Body of pancreas (tissue), 4 donors: ENCODE results near the gene ATG7. TPM values are rescaled to one million over a fixed set of nuclear protein-coding genes. Genes with fewer than 3 reads are reported as not detected.
A peak's percentile ranks its signal among the peaks of the same experiment; 100 is the strongest.

ENCODE experiments used
- ATAC-seq: fragments of 150-250 bp; one replicate; pipeline ENCODE4 v1.9.1; 2016
- DNase-seq, 4 donors: peaks; one replicate each; pipeline ENCODE4 v3.0.0-alpha.2; 2019
- H3K27ac ChIP-seq, 4 donors: fragments of 200-600 bp; sonication (generic); 1 replicate in 3 of 4; 2 replicates in 1 of 4; pipeline versions ENCODE4 v1.5.1 to v1.6.1; 2016 to 2019; ENCODE audit warnings: mild to moderate bottlenecking in 1 of 4, mixed read lengths in 1 of 4, moderate library complexity in 1 of 4
- H3K27me3 ChIP-seq, 2 donors: fragments of 200-600 bp; sonication (generic); one replicate each; pipeline ENCODE4 v1.6.0; 2016; ENCODE audit warnings: mild to moderate bottlenecking in 1 of 2
- H3K36me3 ChIP-seq, 2 donors: fragments of 200-600 bp; sonication (generic); replicated peaks in 1 of 2; 2 replicates each; pipeline ENCODE4 v1.5.1; 2016; ENCODE audit warnings: low read depth in 2 of 2; ENCODE audit not compliant: insufficient read depth in 1 of 2
- H3K4me1 ChIP-seq: fragments of 200-600 bp; sonication (generic); one replicate; pipeline ENCODE4 v1.6.0; 2016
- H3K4me3 ChIP-seq, 2 donors: fragments of 200-600 bp; sonication (generic); 1 replicate in 1 of 2; 2 replicates in 1 of 2; pipeline ENCODE4 v1.5.1; 2016 to 2019
- H3K9me3 ChIP-seq, 3 donors: fragments of 200-600 bp; sonication (generic); 1 replicate in 2 of 3; 2 replicates in 1 of 3; pipeline ENCODE4 v1.5.1; 2016
- CTCF ChIP-seq, 7 experiments: fragments of 450-650 bp in 4 of 7; fragments of 200-600 bp in 3 of 7; sonication (generic) in 3 of 7; IDR thresholded peaks; one replicate each; pipeline ENCODE4 v1.5.1; 2016 to 2019; ENCODE audit warnings: antibody characterized with exemption in 7 of 7
- POLR2A ChIP-seq, 3 donors: fragments of 450-650 bp; IDR thresholded peaks; one replicate each; pipeline ENCODE4 v1.6.1; 2016; ENCODE audit warnings: antibody characterized with exemption in 3 of 3, mild to moderate bottlenecking in 2 of 3
- WGBS, 2 donors: methylation state at CpG; one replicate each; pipeline ENCODE4 v1.1.5; 2017; 5-methylcytosine and 5-hydroxymethylcytosine counted together
- intact Hi-C: fragments of 100-400 bp; cut with DNase I; formaldehyde crosslinking; loops from one replicate; pipeline ENCODE4 v1.15.1; 2023
- total RNA-seq, 2 donors: library from RNA; depleted of rRNA; stranded (reverse); fragments of >200 nt; gene quantifications; one replicate each; pipeline ENCODE4 v1.1.0, GENCODE V29; 2016

ATG7 gene
- total RNA-seq, 2 donors from 2014 or later = 40.5 to 43.6 TPM

- TF ChIP-seq CTCF (IDR thresholded peaks at IDR 0.05) (no peak), POLR2A (IDR thresholded peaks at IDR 0.05) (no peak)
- WGBS, 2 donors = 93 to 97% methylated on average over 2 of the region's 2 CpGs
- DNase-seq (no peak), ATAC-seq (no peak)
- Histone ChIP-seq H3K4me1 (no peaks in the 10 kb centered on the region), H3K27me3 (no peaks in the 10 kb centered on the region), H3K36me3 (no peaks in the 10 kb centered on the region), H3K27ac (no peak overlapping the region), H3K9me3 (no peaks in the 10 kb centered on the region), H3K4me3 (no peak overlapping the region)
- intact Hi-C loops = no loop called here
Measured at GRCh38 chr3:11424277-11424676, 152.1 kb downstream of the ATG7 start.

- intact Hi-C loops = no loop called here
- TF ChIP-seq POLR2A (IDR thresholded peaks at IDR 0.05) (no peak), CTCF (IDR thresholded peaks at IDR 0.05) (no peak)
- no peak for ATAC-seq
Measured at GRCh38 chr3:11430207-11430606, 158.0 kb downstream of the ATG7 start.

GRCh38 chr3:11430624-11431023 is 158.4 kb downstream of the ATG7 start:
- WGBS, 2 donors = 86 to 87% methylated on average over 2 of the region's 2 CpGs

More at GRCh38 chr3:11430207-11430606, 158.0 kb downstream of the ATG7 start:
- Histone ChIP-seq H3K4me3 (no peak overlapping the region), H3K4me1 (peaks cover 13% of the 10 kb centered on the region), H3K9me3 (no peaks in the 10 kb centered on the region), H3K27ac (no peak overlapping the region), H3K36me3 (no peaks in the 10 kb centered on the region), H3K27me3 (no peaks in the 10 kb centered on the region)
- WGBS, 2 donors = 78 to 82% methylated on average over 6 of the region's 6 CpGs
- no peak for DNase-seq

GRCh38 chr3:11431319-11431718 is 159.1 kb downstream of the ATG7 start:
- WGBS, 2 donors = 96 to 98% methylated on average over 3 of the region's 3 CpGs
- DNase-seq = no peak
- Histone ChIP-seq H3K27me3 (no peaks in the 10 kb centered on the region), H3K4me3 (no peak overlapping the region), H3K27ac (no peak overlapping the region), H3K4me1 (peaks cover 13% of the 10 kb centered on the region), H3K36me3 (no peaks in the 10 kb centered on the region), H3K9me3 (no peaks in the 10 kb centered on the region)
- no peak for TF ChIP-seq POLR2A (IDR thresholded peaks at IDR 0.05)
- no peak for TF ChIP-seq CTCF (IDR thresholded peaks at IDR 0.05)
- no peak for ATAC-seq
- intact Hi-C loops = no loop called here

More at GRCh38 chr3:11430624-11431023, 158.4 kb downstream of the ATG7 start:
- TF ChIP-seq CTCF (IDR thresholded peaks at IDR 0.05) = no peak
- TF ChIP-seq POLR2A (IDR thresholded peaks at IDR 0.05) = no peak
- H3K9me3 ChIP-seq = no peaks in the 10 kb centered on the region
- no peak for ATAC-seq
- H3K4me1 ChIP-seq = peaks cover 13% of the 10 kb centered on the region
- no peaks in the 10 kb centered on the region for H3K36me3 ChIP-seq
- no peak for DNase-seq
- no peak overlapping the region for H3K4me3 ChIP-seq
- no peaks in the 10 kb centered on the region for H3K27me3 ChIP-seq
- H3K27ac ChIP-seq = no peak overlapping the region
- intact Hi-C loops = no loop called here

- no peaks in the 10 kb centered on the region for H3K9me3 ChIP-seq
- 41 to 42% methylated on average over 3 of the region's 3 CpGs for WGBS, 2 donors
- no peak overlapping the region for H3K4me3 ChIP-seq
- TF ChIP-seq CTCF (IDR thresholded peaks at IDR 0.05) (no peak), POLR2A (IDR thresholded peaks at IDR 0.05) (no peak)
- ATAC-seq = peak; percentile 62
- intact Hi-C loops = no loop called here
- H3K27ac ChIP-seq = peak overlapping the region in 3 of 4 donors; percentile 28 to 58 (median 48)
- no peaks in the 10 kb centered on the region for H3K36me3 ChIP-seq
- DNase-seq = peak; percentile 11 to 36 (median 30)
- peaks cover 13% of the 10 kb centered on the region for H3K4me1 ChIP-seq
- no peaks in the 10 kb centered on the region for H3K27me3 ChIP-seq
Measured at GRCh38 chr3:11434017-11434526, 161.9 kb downstream of the ATG7 start.
